Gastrocnemius medialis (tissue), 4 donors: ENCODE measurements around the gene SNCB. TPM values are rescaled to one million over a fixed set of nuclear protein-coding genes. Genes with fewer than 3 reads are reported as not detected.

ENCODE experiments used
- ATAC-seq, 2 donors: fragments of 150-250 bp; one replicate each; pipeline ENCODE4 v1.9.1; 2016
- DNase-seq, 2 donors: peaks; one replicate each; pipeline ENCODE4 v3.0.0-alpha.2; 2019
- H3K27ac ChIP-seq, 4 donors: fragments of 200-600 bp; sonication (generic); 1 replicate in 1 of 4; 2 replicates in 3 of 4; pipeline ENCODE4 v1.5.1; 2016 to 2018; ENCODE audit warnings: mild to moderate bottlenecking in 2 of 4, moderate library complexity in 1 of 4
- H3K27me3 ChIP-seq, 3 donors: fragments of 200-600 bp; sonication (generic) in 2 of 3; 1 replicate in 1 of 3; 2 replicates in 2 of 3; pipeline versions ENCODE4 v1.5.1 to v1.6.0; 2016 to 2019; ENCODE audit warnings: mild to moderate bottlenecking in 1 of 3, moderate library complexity in 1 of 3
- H3K36me3 ChIP-seq, 2 donors: fragments of 200-600 bp; sonication (generic) in 1 of 2; one replicate each; pipeline ENCODE4 v1.5.1; 2017 to 2018
- H3K4me1 ChIP-seq, 2 donors: fragments of 200-600 bp; sonication (generic) in 1 of 2; one replicate each; pipeline ENCODE4 v1.5.1; 2016 to 2017; ENCODE audit warnings: mild to moderate bottlenecking in 2 of 2
- H3K4me3 ChIP-seq, 4 donors: fragments of 200-600 bp; sonication (generic) in 3 of 4; 1 replicate in 1 of 4; 2 replicates in 3 of 4; pipeline ENCODE4 v1.5.1; 2016 to 2019; ENCODE audit warnings: mild to moderate bottlenecking in 2 of 4
- H3K9me3 ChIP-seq, 3 donors: fragments of 200-600 bp; sonication (generic) in 2 of 3; 1 replicate in 1 of 3; 2 replicates in 2 of 3; pipeline ENCODE4 v1.5.1; 2016 to 2019
- POLR2A ChIP-seq, 2 donors: fragments of 450-650 bp; IDR thresholded peaks; one replicate each; pipeline ENCODE4 v1.6.1; 2017; ENCODE audit warnings: antibody characterized with exemption in 2 of 2, mild to moderate bottlenecking in 2 of 2, moderate library complexity in 2 of 2
- in situ Hi-C, 4 donors: fragments of 200-750 bp; cut with MboI; loops; one replicate each; pipeline versions ENCODE4 v1.15.0 to v1.8.0; 2017; ENCODE audit warnings: low sequenced_read_pairs in 4 of 4
- intact Hi-C: fragments of 100-400 bp; cut with DNase I; formaldehyde crosslinking; loops from one replicate; pipeline ENCODE4 v1.15.1; 2023; ENCODE audit warnings: low total_unique reads
- total RNA-seq, 4 donors: library from RNA; depleted of rRNA; stranded (reverse); fragments of >200 nt; gene quantifications; one replicate each; pipeline versions ENCODE4 v1.1.0 to v1.2.3, GENCODE V29; 2016
- TF ChIP-seq, protein P1 (sequence below), 5 experiments: fragments of 450-650 bp in 3 of 5; fragments of 200-600 bp in 2 of 5; sonication (generic) in 2 of 5; IDR thresholded peaks in 4 of 5; conservative IDR thresholded peaks in 1 of 5; 1 replicate in 4 of 5; 2 replicates in 1 of 5; pipeline ENCODE4 v1.5.1; 2016 to 2019; ENCODE audit warnings: antibody characterized with exemption in 5 of 5, mild to moderate bottlenecking in 3 of 5, moderate library complexity in 3 of 5

Gene SNCB
- under 1 TPM in 1 of 4 donors, not detected in 3; 0.20 TPM for total RNA-seq

- Histone ChIP-seq H3K9me3 (no peaks in the 10 kb centered on the region), H3K27me3 (peaks cover 17 to 30% (median 18%) of the 10 kb centered on the region in 3 donors), H3K36me3 (no peaks in the 10 kb centered on the region), H3K4me1 (peaks cover 11% of the 10 kb centered on the region in 2 donors), H3K27ac (peak within 1 kb of the TSS in 1 of 4 donors; percentile 41), H3K4me3 (peak within 1 kb of the TSS; percentile 14 to 60 (median 46))
- in situ Hi-C loops = no loop called here
- intact Hi-C loops = no loop called here
- TF ChIP-seq, protein P1, sequence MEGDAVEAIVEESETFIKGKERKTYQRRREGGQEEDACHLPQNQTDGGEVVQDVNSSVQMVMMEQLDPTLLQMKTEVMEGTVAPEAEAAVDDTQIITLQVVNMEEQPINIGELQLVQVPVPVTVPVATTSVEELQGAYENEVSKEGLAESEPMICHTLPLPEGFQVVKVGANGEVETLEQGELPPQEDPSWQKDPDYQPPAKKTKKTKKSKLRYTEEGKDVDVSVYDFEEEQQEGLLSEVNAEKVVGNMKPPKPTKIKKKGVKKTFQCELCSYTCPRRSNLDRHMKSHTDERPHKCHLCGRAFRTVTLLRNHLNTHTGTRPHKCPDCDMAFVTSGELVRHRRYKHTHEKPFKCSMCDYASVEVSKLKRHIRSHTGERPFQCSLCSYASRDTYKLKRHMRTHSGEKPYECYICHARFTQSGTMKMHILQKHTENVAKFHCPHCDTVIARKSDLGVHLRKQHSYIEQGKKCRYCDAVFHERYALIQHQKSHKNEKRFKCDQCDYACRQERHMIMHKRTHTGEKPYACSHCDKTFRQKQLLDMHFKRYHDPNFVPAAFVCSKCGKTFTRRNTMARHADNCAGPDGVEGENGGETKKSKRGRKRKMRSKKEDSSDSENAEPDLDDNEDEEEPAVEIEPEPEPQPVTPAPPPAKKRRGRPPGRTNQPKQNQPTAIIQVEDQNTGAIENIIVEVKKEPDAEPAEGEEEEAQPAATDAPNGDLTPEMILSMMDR (IDR thresholded peaks at IDR 0.05 in 4 of 5, conservative IDR thresholded peaks at IDR 0.05 in 1 of 5) = no peak
- TF ChIP-seq POLR2A (IDR thresholded peaks at IDR 0.05) = peak in 1 of 2 donors; percentile 11
- DNase-seq (no peak), ATAC-seq (peak; percentile 36 to 57)
Observed at GRCh38 chr5:176629853-176630680, at the start of gene SNCB, which contains the start of gene EIF4E1B. Gene SNCB (minus strand): TSS chr5:176630534. CDS start chr5:176629654, 880 bp downstream. Gene EIF4E1B (plus strand): TSS chr5:176630675. CDS start chr5:176642788, 12,113 bp downstream.

GRCh38 chr5:176679365-176680225 lies 49.3 kb upstream of the SNCB start:
- H3K9me3 ChIP-seq = no peaks in the 10 kb centered on the region
- DNase-seq = no peak
- TF ChIP-seq, protein P1 (IDR thresholded peaks at IDR 0.05 in 4 of 5, conservative IDR thresholded peaks at IDR 0.05 in 1 of 5) = no peak
- TF ChIP-seq POLR2A (IDR thresholded peaks at IDR 0.05) = no peak
- H3K4me3 ChIP-seq = no peak overlapping the region
- H3K27ac ChIP-seq = no peak overlapping the region
- ATAC-seq = no peak
- intact Hi-C loops = no loop called here
- peaks cover 4 to 23% of the 10 kb centered on the region in 2 donors for H3K4me1 ChIP-seq
- peaks cover 0 to 9% (median 9%) of the 10 kb centered on the region in 3 donors for H3K27me3 ChIP-seq
- H3K36me3 ChIP-seq = no peaks in the 10 kb centered on the region
- in situ Hi-C loops = no loop called here

DNA sequence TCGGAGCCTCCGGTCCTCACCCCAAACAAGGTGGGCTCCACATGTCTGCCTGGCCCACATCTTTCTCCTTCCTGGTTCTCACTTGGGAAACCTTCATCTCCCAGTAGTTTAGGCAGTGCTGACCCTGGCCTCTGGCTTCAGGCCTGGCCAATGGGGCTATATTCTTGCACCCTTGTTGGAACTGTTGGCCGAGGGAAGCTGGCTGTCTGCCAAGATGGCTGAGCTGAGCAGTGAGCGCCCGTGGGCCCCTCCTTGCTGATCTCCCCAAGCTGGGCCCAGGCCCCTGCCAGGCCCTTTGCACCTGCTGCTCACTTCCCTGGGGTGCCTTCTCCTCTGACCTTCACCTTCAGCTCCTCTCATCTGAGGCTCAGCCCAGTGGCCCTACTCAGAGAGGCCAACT lies 48.2 kb upstream of the SNCB start:
- H3K9me3 ChIP-seq = no peaks in the 10 kb centered on the region
- peaks cover 4 to 26% of the 10 kb centered on the region in 2 donors for H3K4me1 ChIP-seq
- no peak overlapping the region for H3K27ac ChIP-seq
- no peak for DNase-seq
- H3K36me3 ChIP-seq = no peaks in the 10 kb centered on the region
- TF ChIP-seq, protein P1 (IDR thresholded peaks at IDR 0.05 in 4 of 5, conservative IDR thresholded peaks at IDR 0.05 in 1 of 5) = no peak
- no peak for TF ChIP-seq POLR2A (IDR thresholded peaks at IDR 0.05)
- in situ Hi-C loops = no loop called here
- no peak overlapping the region for H3K4me3 ChIP-seq
- no peak for ATAC-seq
- intact Hi-C loops = no loop called here
- peaks cover 0 to 9% (median 4%) of the 10 kb centered on the region in 3 donors for H3K27me3 ChIP-seq

DNA sequence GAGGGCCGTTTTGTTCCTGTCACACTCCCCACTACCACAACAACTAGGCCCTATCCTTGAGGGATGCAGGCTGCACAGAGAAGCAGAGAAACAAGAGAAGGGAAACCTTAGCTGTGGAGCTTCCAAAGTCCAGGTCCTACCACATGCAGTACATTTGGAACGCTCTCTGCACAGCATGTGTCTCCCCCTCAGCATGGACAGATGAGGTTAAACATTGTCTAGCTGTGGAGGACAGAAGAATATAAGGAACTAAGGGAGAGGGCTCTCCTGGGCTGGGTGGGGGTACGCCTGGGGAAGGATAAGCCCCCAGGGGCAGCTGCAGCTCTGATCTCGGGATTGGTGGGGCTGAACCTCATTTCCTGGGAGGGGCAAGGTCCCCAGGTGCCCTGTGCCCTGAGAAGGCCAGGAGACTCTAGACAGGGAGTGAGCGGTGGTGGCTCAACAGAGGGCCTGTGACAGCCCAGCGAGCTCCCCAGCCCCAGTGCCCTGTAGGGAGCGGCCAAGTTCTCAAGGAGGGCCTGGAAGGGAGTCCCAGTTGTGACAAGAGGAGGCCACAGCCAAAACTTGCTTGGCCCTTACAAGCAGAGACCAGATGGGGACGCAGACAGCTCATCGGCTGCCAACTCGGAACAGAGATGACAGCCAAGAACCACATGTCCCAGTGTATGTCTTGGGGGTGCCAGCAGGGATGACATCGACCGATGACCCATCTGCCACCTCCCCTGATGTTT lies 47.0 kb upstream of the SNCB start:
- Histone ChIP-seq H3K4me3 (no peak overlapping the region), H3K9me3 (no peaks in the 10 kb centered on the region), H3K27me3 (peaks cover 0 to 9% (median under 1%) of the 10 kb centered on the region in 3 donors), H3K36me3 (no peaks in the 10 kb centered on the region), H3K4me1 (peaks cover 4 to 29% of the 10 kb centered on the region in 2 donors), H3K27ac (peak overlapping the region in 1 of 4 donors; percentile 31)
- DNase-seq (peak in 1 of 2 donors; percentile 29), ATAC-seq (no peak)
- TF ChIP-seq, protein P1 (IDR thresholded peaks at IDR 0.05 in 4 of 5, conservative IDR thresholded peaks at IDR 0.05 in 1 of 5) = no peak
- TF ChIP-seq POLR2A (IDR thresholded peaks at IDR 0.05) = no peak
- intact Hi-C loops = no loop called here
- in situ Hi-C loops = no loop called here
